Cardiac fibroblast (primary cell): ENCODE data around the gene KCP.
A peak's percentile ranks its signal among the peaks of the same experiment; 100 is the strongest.

ENCODE experiments used
- DNase-seq, 2 donors: peaks; one replicate each; pipeline versions ENCODE4 v3.0.0 to v3.0.0-alpha.2; 2010; ENCODE audit warnings: low read depth in 2 of 2
- H3K4me3 ChIP-seq, 2 donors: replicated peaks in 1 of 2; 1 replicate in 1 of 2; 2 replicates in 1 of 2; pipeline ENCODE4 v1.5.1; 2011; ENCODE audit warnings: low read depth in 2 of 2, low read length in 2 of 2, mild to moderate bottlenecking in 2 of 2, moderate library complexity in 1 of 2
- TF ChIP-seq, protein P1 (sequence below): IDR thresholded peaks from one replicate; pipeline ENCODE4 v1.5.1; 2011; ENCODE audit warnings: low read depth, mild to moderate bottlenecking, low read length, inconsistent platforms

Gene KCP

DNA sequence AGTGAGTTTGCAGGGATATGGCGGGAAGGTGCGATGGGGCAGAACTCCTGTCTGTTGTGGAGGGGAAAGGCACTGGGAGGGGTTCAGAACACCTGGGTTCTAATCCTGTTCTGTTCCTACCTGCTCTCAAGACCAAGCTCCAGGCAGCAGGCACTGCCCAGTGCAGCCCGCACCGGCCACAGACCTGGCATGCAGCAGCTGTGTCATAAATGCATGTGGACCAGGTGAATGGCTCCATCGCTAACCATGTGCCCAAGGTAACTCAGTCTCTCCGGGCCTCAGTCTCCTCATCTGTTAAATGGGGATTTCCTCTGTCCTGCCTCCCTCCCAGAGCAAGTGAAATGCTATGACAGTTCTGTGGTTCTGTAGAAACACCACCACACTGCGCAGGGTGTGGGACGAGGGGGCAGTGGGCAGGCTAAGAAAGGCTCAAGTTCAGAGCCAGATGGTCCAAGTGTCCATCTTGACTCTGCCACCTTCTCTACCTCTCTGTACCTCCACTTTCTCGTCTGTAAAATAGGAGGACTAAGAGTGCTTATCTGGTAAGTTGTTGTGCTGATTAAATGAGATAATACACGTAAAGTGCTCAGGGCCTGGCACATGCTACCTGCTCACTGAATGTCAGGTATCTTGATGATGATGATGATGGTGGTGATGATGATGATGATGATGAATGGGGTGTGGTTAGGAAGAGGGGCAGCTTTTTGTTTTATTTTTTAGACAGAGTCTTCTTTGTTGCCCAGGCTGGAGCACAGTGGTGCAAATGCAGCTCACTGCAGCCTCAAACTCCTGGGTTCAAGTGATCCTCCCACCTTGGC, 24.9 kb downstream of the KCP start:
- no peak for DNase-seq
- TF ChIP-seq, protein P1, sequence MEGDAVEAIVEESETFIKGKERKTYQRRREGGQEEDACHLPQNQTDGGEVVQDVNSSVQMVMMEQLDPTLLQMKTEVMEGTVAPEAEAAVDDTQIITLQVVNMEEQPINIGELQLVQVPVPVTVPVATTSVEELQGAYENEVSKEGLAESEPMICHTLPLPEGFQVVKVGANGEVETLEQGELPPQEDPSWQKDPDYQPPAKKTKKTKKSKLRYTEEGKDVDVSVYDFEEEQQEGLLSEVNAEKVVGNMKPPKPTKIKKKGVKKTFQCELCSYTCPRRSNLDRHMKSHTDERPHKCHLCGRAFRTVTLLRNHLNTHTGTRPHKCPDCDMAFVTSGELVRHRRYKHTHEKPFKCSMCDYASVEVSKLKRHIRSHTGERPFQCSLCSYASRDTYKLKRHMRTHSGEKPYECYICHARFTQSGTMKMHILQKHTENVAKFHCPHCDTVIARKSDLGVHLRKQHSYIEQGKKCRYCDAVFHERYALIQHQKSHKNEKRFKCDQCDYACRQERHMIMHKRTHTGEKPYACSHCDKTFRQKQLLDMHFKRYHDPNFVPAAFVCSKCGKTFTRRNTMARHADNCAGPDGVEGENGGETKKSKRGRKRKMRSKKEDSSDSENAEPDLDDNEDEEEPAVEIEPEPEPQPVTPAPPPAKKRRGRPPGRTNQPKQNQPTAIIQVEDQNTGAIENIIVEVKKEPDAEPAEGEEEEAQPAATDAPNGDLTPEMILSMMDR = no peak
- no peak overlapping the region for H3K4me3 ChIP-seq

DNA sequence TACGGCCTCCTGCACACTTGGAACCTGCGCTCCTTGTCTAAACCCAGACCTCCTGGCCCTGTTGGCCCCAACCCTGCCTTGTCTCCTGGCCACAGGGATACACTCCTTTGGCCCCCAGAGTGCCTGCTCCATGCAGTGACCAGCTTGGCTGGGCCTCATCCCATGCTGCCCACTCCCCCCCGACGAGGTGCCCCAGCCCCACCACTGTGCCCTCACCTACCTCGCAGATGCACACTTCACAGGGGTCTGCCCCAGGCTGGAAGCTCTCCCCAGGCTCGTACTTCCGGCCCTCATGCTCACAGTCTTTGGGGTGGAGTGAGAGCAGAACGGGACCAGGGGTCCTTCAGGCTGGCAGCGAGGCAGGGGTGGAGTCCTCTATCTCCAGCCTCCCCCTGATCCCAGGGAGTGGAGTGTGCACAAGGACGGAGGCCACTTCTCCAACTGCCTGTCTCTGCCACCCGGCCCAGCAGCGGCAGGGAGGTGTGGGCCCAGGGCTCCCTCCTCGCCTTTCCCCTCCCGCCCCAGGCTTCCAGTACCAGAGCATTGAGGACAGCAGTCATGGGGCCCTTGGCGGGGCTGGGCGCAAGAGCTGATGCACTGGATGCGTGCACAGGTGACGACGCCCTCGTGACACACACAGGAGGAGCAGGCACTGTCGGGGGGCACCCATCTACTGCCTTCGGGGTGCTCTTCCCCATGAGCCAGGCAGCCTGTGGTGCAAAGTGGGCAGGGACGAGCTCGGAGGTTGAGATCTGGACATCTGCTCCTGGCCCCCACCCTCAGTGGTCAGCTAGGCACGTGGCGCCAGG, 25.7 kb downstream of the KCP start:
- no peak overlapping the region for H3K4me3 ChIP-seq
- TF ChIP-seq, protein P1 = no peak
- no peak for DNase-seq

DNA sequence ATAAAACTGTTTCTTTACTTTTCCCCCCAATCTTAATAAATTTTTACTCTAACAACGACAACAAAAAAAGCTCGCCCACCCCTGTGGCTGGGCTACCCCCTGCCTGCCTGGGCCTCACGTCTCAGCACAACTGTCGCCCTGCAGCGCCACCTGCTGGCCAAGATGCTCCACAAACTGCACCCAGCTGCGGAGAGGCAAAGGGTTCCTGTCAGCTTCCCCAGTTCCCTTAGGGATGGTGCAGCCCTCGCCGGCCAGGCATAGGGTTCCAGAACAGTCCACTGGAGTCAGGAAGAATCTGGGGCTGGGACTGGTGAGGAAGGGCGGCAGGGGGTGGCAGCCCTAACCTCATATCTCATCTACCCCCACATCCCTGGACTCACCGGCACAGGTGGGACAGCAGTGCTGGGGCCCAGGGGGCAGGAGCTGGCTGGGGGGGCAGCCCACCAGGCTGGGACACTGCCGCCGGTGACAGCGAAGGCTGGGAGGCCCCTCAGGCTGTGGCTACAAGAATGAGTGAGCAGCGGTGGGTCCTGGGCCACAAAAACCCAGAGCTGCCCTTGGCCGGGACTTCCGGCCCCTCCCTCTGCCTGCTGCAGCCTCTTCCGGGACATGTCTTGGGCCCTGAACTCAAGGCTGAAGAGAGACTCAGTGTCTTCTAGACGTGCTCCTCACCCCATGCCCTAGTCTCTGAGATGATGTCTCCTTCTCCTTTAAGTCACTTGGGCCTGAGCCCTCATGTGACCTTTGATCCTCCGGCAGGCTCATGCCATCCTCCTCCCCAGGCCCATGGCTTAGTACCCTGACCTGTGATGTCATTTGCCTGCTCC, 26.7 kb downstream of the KCP start:
- H3K4me3 ChIP-seq = no peak overlapping the region
- peak; percentile 77 for DNase-seq
- TF ChIP-seq, protein P1 = peak; percentile 89

DNA sequence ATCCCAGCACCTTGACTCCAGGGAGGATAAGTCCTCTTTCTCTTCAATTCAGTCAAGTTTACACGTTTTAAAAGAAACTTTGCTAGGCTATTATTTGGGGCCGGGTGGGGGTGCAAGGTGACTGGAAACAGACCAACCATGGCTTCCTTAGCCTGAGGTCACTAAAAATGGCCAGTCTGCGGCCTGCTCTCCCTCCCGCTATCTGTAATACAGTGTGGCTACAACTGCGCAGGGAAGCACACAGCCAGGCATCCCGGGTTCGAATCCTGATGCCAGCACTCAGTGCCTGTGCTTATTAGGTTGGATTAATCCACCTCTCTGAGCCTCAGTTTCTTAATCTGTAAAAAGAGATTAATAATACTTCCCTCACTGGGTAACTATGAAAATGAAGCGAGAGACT, 28.4 kb downstream of the KCP start:
- no peak overlapping the region for H3K4me3 ChIP-seq
- TF ChIP-seq, protein P1 = no peak
- DNase-seq = no peak

DNA sequence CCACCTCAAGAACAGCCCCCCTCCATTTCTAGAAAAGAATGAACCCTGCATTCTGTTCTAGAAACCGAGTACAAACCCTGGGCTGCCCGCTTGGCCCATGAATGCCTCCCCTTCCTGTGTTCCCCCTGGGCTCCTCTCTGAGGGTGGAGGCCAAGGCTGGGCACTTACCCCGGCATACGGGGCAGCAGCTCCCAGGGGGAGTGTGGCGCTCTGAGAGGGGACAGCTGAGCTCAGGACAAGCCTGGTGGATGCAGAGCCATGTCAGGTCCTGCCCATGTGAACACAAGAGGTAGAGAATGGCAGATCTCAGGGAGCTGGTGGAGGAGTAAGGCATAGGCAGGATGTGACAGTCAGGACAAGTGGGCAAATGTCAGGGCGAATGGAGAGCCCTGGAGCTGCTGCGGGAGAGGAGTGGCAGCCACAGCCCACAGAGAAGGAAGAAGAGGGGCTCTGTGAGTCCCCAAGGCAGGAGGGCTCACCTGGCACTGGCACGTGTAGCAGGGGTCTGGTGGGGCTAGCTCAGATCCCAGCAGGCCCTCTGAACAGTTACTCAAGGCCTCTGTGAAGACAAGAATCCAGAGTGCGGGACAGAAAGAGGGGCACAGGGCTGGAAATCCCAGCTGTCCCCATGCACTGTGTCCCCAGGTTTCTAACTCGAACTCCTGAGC, 28.9 kb downstream of the KCP start:
- TF ChIP-seq, protein P1 = no peak
- DNase-seq = no peak
- H3K4me3 ChIP-seq = no peak overlapping the region
